Stimulated activated naive CD4-positive, alpha-beta T cell treated with Interleukin-2 at 50 U/mL for 16 hours (primary cell): ENCODE measurements around the gene PLXNB1.

Experiments used
- DNase-seq: peaks from one replicate; lab custom pipeline; 2025; lab: John Stamatoyannopoulos, UW

The PLXNB1 gene

DNA sequence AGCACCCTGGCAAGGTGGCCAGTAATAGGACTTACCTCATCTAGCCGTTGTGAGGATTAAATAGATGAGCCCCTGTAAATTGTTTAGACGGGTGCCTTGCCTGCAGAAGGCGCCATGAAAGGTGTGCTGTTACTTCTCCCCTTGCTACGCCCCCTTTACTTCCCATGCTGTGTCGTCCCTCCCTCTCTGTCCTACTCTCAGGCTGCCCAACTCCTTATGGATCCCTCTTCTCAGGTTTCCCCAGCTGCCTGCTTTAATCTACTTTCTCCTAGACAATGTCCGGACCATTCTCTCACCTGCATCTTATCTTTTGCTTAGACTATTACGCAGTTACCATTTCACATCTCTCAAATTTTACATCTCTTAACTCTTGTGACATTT lies 59.6 kb downstream of the PLXNB1 start:
- DNase-seq: no peak

DNA sequence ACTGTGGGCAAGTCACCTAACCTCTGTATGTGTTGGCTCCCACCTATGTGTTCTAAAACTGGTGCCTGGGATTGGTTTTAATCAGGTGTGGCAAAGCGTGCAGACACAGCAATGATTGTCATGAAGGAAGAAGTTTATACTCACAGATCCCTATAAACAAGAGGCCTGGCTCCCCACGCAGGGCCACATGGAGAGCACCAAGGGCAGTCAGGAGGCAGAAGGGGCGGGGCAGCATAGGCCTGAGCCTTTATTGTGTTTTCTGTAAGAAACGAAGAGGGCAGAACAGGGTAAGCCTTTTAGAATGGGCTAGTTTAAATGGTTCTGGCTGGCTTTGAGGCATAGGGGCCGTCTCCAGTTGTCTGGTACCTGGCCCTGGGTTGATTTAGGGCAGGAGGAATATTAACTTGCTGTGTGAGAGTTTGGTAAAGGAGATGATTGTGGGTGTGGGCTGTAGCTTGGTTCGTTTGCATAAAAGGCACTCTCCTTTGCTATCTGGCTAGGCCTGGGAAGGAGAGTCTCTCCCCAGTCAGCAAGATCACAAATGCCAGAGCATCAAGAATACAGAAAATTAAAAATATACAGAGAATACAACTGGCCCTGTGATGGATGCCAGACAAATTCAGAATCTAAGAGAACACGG lies 60.1 kb downstream of the PLXNB1 start:
- no peak for DNase-seq

DNA sequence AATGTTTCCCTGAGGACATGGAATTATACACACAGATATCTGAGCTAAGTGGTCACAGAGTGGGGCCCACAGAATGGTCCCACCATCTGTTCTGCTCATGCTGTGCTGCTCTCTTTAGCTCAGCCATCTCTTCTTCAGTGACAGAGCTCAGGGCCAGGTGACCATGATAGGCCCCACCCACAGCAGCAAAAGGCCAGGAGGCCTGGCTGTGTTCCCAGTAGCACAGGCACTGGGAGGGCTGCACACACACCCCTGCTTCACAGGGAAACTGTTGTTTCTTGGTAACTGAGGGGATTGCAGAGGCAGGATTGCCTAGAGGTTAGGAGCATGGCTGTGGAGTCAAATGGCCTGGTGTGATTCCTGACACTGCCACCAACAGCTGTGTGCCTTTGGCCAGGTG lies 62.7 kb downstream of the PLXNB1 start:
- DNase-seq: no peak

DNA sequence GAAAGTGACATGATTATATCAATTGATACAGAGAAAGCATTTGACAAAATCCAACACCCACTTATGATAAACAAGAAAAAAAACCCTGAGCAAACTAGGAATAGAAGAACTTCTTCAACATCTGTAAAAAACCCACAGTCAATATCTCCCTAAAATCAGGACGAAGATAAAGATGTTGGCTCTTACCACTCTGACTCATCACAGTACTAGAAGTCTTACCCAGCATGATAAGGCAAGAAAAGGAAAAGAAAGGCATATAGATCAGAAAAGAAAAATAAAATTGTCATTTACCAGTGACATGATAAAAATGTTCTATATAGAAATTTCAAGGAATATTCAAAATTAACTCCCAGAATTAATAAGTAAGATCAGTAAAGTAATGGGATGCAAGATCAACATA lies 65.0 kb downstream of the PLXNB1 start:
- no peak for DNase-seq

DNA sequence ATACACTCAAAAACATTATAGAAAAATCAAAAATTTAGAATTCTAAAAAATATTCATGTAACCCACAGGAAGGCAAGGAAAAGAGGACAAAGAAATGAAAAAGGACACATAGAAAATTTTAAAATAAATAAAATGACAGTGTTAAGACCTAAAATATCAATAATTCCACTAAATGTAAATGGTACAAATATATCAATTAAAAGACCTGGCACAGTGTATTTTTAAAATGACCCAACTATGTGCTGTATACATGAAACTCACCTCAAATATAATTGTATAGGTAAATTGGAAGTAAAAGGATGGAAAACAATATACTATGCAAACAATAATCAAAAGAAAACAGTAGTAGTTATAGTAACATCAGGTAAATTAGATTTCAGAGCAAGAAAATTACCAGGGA lies 68.0 kb downstream of the PLXNB1 start:
- DNase-seq: no peak

DNA sequence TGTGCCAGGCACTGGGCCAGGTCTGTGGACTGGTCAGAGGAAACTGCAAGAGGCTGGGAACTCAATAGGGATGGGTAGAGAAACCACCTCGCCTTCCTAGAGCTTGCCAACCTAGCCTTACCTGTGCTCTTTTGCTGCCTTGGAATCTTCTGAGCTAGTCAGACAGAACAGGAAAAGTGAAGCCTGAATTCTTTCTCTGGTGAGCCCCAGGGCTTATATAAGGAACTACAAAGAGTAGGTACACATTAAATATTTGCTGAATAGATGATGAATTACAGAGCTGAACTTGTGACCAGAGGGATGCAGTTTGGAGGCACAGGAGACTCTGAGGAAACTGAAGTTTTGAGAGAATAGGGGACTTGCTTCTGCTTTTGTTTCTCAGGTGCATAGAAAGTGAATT lies 73.5 kb downstream of the PLXNB1 start:
- no peak for DNase-seq

DNA sequence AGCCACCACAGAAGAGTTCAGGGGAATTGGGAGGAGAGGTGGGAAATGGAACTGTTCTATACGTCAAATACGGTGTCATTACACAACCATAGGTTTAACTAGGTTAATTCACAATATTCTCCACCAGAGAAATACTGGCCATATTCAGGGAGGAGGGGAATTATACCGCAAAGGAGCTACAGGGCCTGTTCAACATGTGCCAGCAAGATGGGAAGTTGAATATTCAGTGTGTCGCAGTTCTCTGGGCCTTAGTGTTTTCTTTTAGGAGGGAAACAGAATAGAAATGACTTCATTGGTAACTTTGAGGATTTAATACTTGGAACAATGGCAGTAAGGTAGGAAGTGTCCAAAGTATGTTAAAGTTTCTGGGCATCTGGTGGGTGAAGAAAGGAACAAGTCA lies 75.9 kb downstream of the PLXNB1 start:
- DNase-seq: no peak
